Measurements from ENCODE around the gene ZNF319.

- TF ChIP-seq CTCF (conservative IDR thresholded peaks at IDR 0.05; ENCODE audit: low read length) (no peak), EZH2phosphoT487 (IDR thresholded peaks at IDR 0.05; ENCODE audit: borderline replicate concordance, low read depth, low read length) (no peak)
Measured at GRCh38 chr16:58001781-58002415, 1.4 kb upstream of the ZNF319 start.

Measured in OCI-LY7 (cell line).